ENCODE results near the gene NAIF1.

- TF ChIP-seq POLR2A (IDR thresholded peaks at IDR 0.05) = no peak
- no peak for TF ChIP-seq CTCF (IDR thresholded peaks at IDR 0.05)
Measured at GRCh38 chr9:128099231-128099931, 32.3 kb upstream of the NAIF1 start.
